Measurements from ENCODE around the gene MYBPH. TPM values are rescaled to one million over a fixed set of nuclear protein-coding genes. Genes with fewer than 3 reads are reported as not detected.

The MYBPH gene
- total and polyA plus RNA-seq, 2 donors (not counting 1 experiment from before 2014, with no cell fraction given), result not detected

- POLR2A ChIA-PET, result no interaction called here
- H4K20me1 ChIP-seq (ENCODE audit: control insufficient read depth, insufficient read depth, low read length, poor library complexity, severe bottlenecking), result no peaks in the 10 kb centered on the region
- H3K4me3 ChIP-seq (ENCODE audit: control extremely low read depth in 1 of 5, extremely low read depth in 1 of 5, insufficient read depth in 1 of 5, low read depth in 2 of 5, low read length in 4 of 5), result no peak overlapping the region
- H3K4me2 ChIP-seq (replicated peaks; ENCODE audit: low read depth, low read length, poor library complexity, severe bottlenecking), result no peak overlapping the region
- no peak overlapping the region for H2AFZ ChIP-seq (ENCODE audit: insufficient read depth, low read depth, low read length, poor library complexity, severe bottlenecking)
- no peaks in the 10 kb centered on the region for H3K4me1 ChIP-seq (ENCODE audit: control insufficient read depth in 2 of 2, insufficient read depth in 2 of 2, low read length in 2 of 2)
- Mint-ChIP-seq H3K4me3 (no peak overlapping the region), H3K27ac (no peak overlapping the region), H3K27me3 (peaks cover 16% of the 10 kb centered on the region), H3K9me3 (ENCODE audit: insufficient read depth) (no peaks in the 10 kb centered on the region), H3K4me1 (no peaks in the 10 kb centered on the region)
- WGBS (ENCODE audit: insufficient coverage), result 96% methylated on average over 4 of the region's 4 CpGs
- TF ChIP-seq EZH2 (IDR thresholded peaks at IDR 0.05; ENCODE audit: borderline replicate concordance, insufficient read depth, low read depth, low read length, poor library complexity, severe bottlenecking), result no peak
- no peaks in the 10 kb centered on the region for H3K36me3 ChIP-seq (replicated peaks in 1 of 2; ENCODE audit: control extremely low read depth in 1 of 2, control insufficient read depth in 1 of 2, extremely low read depth in 1 of 2, insufficient read depth in 2 of 2, low read length in 1 of 2)
- H3K27ac ChIP-seq (ENCODE audit: low read length in 2 of 2), result no peak overlapping the region
- DNase-seq (no peak), ATAC-seq (ENCODE audit: low read depth) (no peak)
- no peaks in the 10 kb centered on the region for H3K9me3 ChIP-seq (ENCODE audit: control extremely low read depth in 1 of 3, control insufficient read depth in 2 of 3, insufficient read depth in 1 of 3, low read length in 2 of 3)
- intact Hi-C loops (cut with micrococcal nuclease), result no loop called here
- CTCF ChIA-PET, result no interaction called here
- no peak overlapping the region for H3K9ac ChIP-seq (ENCODE audit: low read length)
- H3K79me2 ChIP-seq (ENCODE audit: control insufficient read depth, insufficient read depth, low read length), result no peaks in the 10 kb centered on the region
- peaks cover 0 to 5% (median 0%) of the 10 kb centered on the region in 4 experiments for H3K27me3 ChIP-seq (replicated peaks in 1 of 4; ENCODE audit: control extremely low read depth in 1 of 4, control insufficient read depth in 3 of 4, insufficient read depth in 4 of 4, low read length in 3 of 4)
Measured at GRCh38 chr1:203185585-203185984, 10.0 kb upstream of the MYBPH start.

GRCh38 chr1:203185061-203185461, 9.4 kb upstream of the MYBPH start:
- no peak overlapping the region for H3K9ac ChIP-seq (ENCODE audit: low read length)
- no peaks in the 10 kb centered on the region for H3K36me3 ChIP-seq (replicated peaks in 1 of 2; ENCODE audit: control extremely low read depth in 1 of 2, control insufficient read depth in 1 of 2, extremely low read depth in 1 of 2, insufficient read depth in 2 of 2, low read length in 1 of 2)
- H3K4me1 Mint-ChIP-seq, result no peaks in the 10 kb centered on the region
- H3K27me3 ChIP-seq (replicated peaks in 1 of 4; ENCODE audit: control extremely low read depth in 1 of 4, control insufficient read depth in 3 of 4, insufficient read depth in 4 of 4, low read length in 3 of 4), result peaks cover 0 to 5% (median 0%) of the 10 kb centered on the region in 4 experiments
- H3K4me3 Mint-ChIP-seq, result no peak overlapping the region
- CTCF ChIA-PET, result no interaction called here
- no peaks in the 10 kb centered on the region for H3K4me1 ChIP-seq (ENCODE audit: control insufficient read depth in 2 of 2, insufficient read depth in 2 of 2, low read length in 2 of 2)
- WGBS (ENCODE audit: insufficient coverage), result 90% methylated on average over 10 of the region's 10 CpGs
- no peak overlapping the region for H3K4me2 ChIP-seq (replicated peaks; ENCODE audit: low read depth, low read length, poor library complexity, severe bottlenecking)
- H3K4me3 ChIP-seq (ENCODE audit: control extremely low read depth in 1 of 5, extremely low read depth in 1 of 5, insufficient read depth in 1 of 5, low read depth in 2 of 5, low read length in 4 of 5), result no peak overlapping the region
- POLR2A ChIA-PET, result no interaction called here
- H3K27ac Mint-ChIP-seq, result no peak overlapping the region
- TF ChIP-seq EZH2 (IDR thresholded peaks at IDR 0.05; ENCODE audit: borderline replicate concordance, insufficient read depth, low read depth, low read length, poor library complexity, severe bottlenecking) (no peak), CTCF (IDR thresholded peaks at IDR 0.05) (no peak)
- no peaks in the 10 kb centered on the region for H3K79me2 ChIP-seq (ENCODE audit: control insufficient read depth, insufficient read depth, low read length)
- no peak overlapping the region for H3K27ac ChIP-seq (ENCODE audit: low read length in 2 of 2)
- peaks cover 16% of the 10 kb centered on the region for H3K27me3 Mint-ChIP-seq
- intact Hi-C loops (cut with micrococcal nuclease), result no loop called here
- no peak overlapping the region for H2AFZ ChIP-seq (ENCODE audit: insufficient read depth, low read depth, low read length, poor library complexity, severe bottlenecking)
- H4K20me1 ChIP-seq (ENCODE audit: control insufficient read depth, insufficient read depth, low read length, poor library complexity, severe bottlenecking), result no peaks in the 10 kb centered on the region
- no peak for ATAC-seq (ENCODE audit: low read depth)
- H3K9me3 ChIP-seq (ENCODE audit: control extremely low read depth in 1 of 3, control insufficient read depth in 2 of 3, insufficient read depth in 1 of 3, low read length in 2 of 3), result no peaks in the 10 kb centered on the region
- H3K9me3 Mint-ChIP-seq (ENCODE audit: insufficient read depth), result no peaks in the 10 kb centered on the region
- DNase-seq, result no peak

Measured in B cell (primary cell).